HepG2 (cell line): ENCODE data around the gene PFN2. TPM values are rescaled to one million over a fixed set of nuclear protein-coding genes. Genes with fewer than 3 reads are reported as not detected.

Source experiments
- FOXP1 ChIP-seq, 2 experiments: fragments of 450-650 bp in 1 of 2; IDR thresholded peaks; 2 replicates each; pipeline ENCODE4 v1.6.1; 2017 to 2018; ENCODE audit warnings: antibody characterized with exemption in 1 of 2
- MYC ChIP-seq: sonication (generic); formaldehyde crosslinking; IDR thresholded peaks from 2 replicates; pipeline ENCODE4 v1.9.0; 2021; ENCODE audit warnings: missing genetic modification reagents, borderline replicate concordance
- RCOR2 ChIP-seq: IDR thresholded peaks from 2 replicates; pipeline ENCODE4 v1.6.1; 2016; ENCODE audit warnings: missing biosample characterization, missing genetic modification reagents
- SIN3B ChIP-seq: fragments of 150-350 bp; IDR thresholded peaks from 2 replicates; pipeline ENCODE4 v1.6.1; 2014; ENCODE audit warnings: low read length
- SIX1 ChIP-seq: sonication (generic); formaldehyde crosslinking; IDR thresholded peaks from 2 replicates; pipeline ENCODE4 v1.4.0; 2020; ENCODE audit warnings: missing genetic modification reagents, borderline replicate concordance
- TEAD3 ChIP-seq: optimal IDR thresholded peaks from 2 replicates; pipeline ENCODE3; 2016; ENCODE audit warnings: borderline replicate concordance
- ZKSCAN1 ChIP-seq: fragments of 150-350 bp; IDR thresholded peaks from 2 replicates; pipeline ENCODE4 v1.6.1; 2014; ENCODE audit warnings: low read length
- ZNF451 ChIP-seq: sonication (generic); formaldehyde crosslinking; IDR thresholded peaks from 2 replicates; pipeline ENCODE4 v1.5.0; 2020; ENCODE audit warnings: mild to moderate bottlenecking, missing genetic modification reagents
- ZNF569 ChIP-seq: sonication (generic); formaldehyde crosslinking; IDR thresholded peaks from 2 replicates; pipeline ENCODE4 v1.5.0; 2020; ENCODE audit warnings: mild to moderate bottlenecking, missing genetic modification reagents, moderate library complexity, borderline replicate concordance
- ZNF672 ChIP-seq: sonication (generic); formaldehyde crosslinking; IDR thresholded peaks from 2 replicates; pipeline ENCODE4 v1.8.1; 2022; ENCODE audit warnings: missing genetic modification reagents
- ZNF776 ChIP-seq: sonication (generic); formaldehyde crosslinking; IDR thresholded peaks from 2 replicates; pipeline ENCODE4 v1.4.0; 2020; ENCODE audit warnings: mild to moderate bottlenecking, missing genetic modification reagents
- ZNF891 ChIP-seq: sonication (generic); formaldehyde crosslinking; IDR thresholded peaks from 2 replicates; pipeline ENCODE4 v1.5.0; 2020; ENCODE audit warnings: mild to moderate bottlenecking, missing genetic modification reagents
- polyA plus RNA-seq, 8 experiments: library from polyadenylated mRNA; depleted of rRNA in 3 of 8; stranded (reverse) in 7 of 8; unstranded in 1 of 8; fragments of >200 nt; fragmentation: Illumina TruSeq in 4 of 8; extraction: Trizol in 4 of 8; gene quantifications; 2 replicates each; pipeline versions ENCODE4 v1.2.1 to v1.2.3, GENCODE V29; 2011 to 2016; ENCODE audit warnings: low read depth in 4 of 8, missing spikeins in 1 of 8, mixed read lengths in 1 of 8; ENCODE audit not compliant: insufficient read depth in 1 of 8
- total RNA-seq, 5 experiments: library from RNA; depleted of rRNA; stranded (reverse); fragments of >200 nt; fragmentation: Illumina TruSeq; extraction: Trizol; gene quantifications; 2 replicates each; pipeline ENCODE4 v1.2.3, GENCODE V29; 2016; ENCODE audit warnings: low read depth in 1 of 5
- TF ChIP-seq, protein P1 (sequence below): sonication (generic); formaldehyde crosslinking; IDR thresholded peaks from 2 replicates; pipeline ENCODE4 v1.4.0; 2020; ENCODE audit warnings: missing genetic modification reagents, mild to moderate bottlenecking, borderline replicate concordance
- TF ChIP-seq, protein P2 (sequence below): sonication (generic); formaldehyde crosslinking; IDR thresholded peaks from 2 replicates; pipeline ENCODE4 v1.4.0; 2020; ENCODE audit warnings: missing genetic modification reagents
- TF ChIP-seq, protein P3 (sequence below): sonication (generic); formaldehyde crosslinking; conservative IDR thresholded peaks from 2 replicates; pipeline ENCODE4 v1.8.0; 2022; ENCODE audit warnings: mild to moderate bottlenecking, moderate library complexity, missing genetic modification reagents
- TF ChIP-seq, protein P4 (sequence below): sonication (generic); formaldehyde crosslinking; IDR thresholded peaks from 2 replicates; pipeline ENCODE4 v1.5.0; 2020; ENCODE audit warnings: mild to moderate bottlenecking, low read depth, missing genetic modification reagents, borderline replicate concordance

The PFN2 gene
- total and polyA plus RNA-seq, 2 of the 13 experiments (the other 11 are each of a cell fraction or from before 2014, with no cell fraction given), result 57.3 to 150 TPM

DNA sequence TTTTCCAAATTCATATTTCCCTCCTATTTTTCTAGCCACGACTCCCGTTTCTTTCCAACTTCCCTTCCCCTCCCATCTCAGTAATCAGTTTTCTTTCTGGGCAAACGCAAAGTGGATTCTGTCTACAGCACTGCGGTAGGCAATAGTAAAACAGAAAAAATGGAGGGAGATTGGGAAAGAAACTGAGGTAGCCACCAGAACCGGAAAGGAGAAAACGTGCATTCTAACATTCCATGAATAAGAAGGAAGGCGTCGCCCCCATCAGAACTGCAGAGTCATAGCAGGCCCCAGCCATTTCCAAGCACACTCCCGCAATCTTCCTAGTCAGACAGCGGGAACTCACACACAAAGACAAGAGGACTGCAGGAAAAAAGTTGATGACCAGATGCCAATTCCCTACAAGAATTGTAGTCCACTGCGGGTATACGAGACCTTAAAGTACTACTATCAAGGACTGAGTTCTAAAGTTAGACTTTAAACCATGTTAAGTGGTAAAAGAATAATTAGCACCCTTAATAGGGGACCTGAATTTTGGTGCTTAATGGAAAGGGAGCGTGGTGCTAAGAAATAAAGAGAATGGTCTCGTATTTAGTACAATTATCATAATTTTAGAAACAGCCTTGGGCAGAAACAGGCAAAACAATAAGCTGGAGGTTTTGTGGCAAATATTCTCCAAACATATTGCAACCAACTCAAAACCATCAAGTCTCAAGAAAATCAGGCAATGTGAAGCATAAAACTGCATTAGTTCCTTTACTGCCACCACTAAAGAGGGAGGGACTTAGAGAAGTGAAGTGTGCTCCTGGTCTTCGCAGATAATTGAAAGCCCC lies 1.4 kb downstream of the PFN2 start (continued):
- TF ChIP-seq, protein P1, sequence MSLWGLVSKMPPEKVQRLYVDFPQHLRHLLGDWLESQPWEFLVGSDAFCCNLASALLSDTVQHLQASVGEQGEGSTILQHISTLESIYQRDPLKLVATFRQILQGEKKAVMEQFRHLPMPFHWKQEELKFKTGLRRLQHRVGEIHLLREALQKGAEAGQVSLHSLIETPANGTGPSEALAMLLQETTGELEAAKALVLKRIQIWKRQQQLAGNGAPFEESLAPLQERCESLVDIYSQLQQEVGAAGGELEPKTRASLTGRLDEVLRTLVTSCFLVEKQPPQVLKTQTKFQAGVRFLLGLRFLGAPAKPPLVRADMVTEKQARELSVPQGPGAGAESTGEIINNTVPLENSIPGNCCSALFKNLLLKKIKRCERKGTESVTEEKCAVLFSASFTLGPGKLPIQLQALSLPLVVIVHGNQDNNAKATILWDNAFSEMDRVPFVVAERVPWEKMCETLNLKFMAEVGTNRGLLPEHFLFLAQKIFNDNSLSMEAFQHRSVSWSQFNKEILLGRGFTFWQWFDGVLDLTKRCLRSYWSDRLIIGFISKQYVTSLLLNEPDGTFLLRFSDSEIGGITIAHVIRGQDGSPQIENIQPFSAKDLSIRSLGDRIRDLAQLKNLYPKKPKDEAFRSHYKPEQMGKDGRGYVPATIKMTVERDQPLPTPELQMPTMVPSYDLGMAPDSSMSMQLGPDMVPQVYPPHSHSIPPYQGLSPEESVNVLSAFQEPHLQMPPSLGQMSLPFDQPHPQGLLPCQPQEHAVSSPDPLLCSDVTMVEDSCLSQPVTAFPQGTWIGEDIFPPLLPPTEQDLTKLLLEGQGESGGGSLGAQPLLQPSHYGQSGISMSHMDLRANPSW (CRISPR knock-in tag), result no peak
- TF ChIP-seq MYC (CRISPR knock-in tag) (no peak), SIX1 (CRISPR knock-in tag) (no peak), RCOR2 (CRISPR knock-in tag) (no peak), FOXP1 (IDR thresholded peaks at IDR 0.05) (no peak), FOXP1 (CRISPR knock-in tag; IDR thresholded peaks at IDR 0.05) (no peak), ZNF569 (CRISPR knock-in tag) (no peak), TEAD3 (peak; percentile 69), ZNF776 (CRISPR knock-in tag) (no peak), ZNF672 (CRISPR knock-in tag) (no peak), ZNF451 (CRISPR knock-in tag) (no peak), ZNF891 (no peak), ZKSCAN1 (no peak), SIN3B (peak; percentile 65; the same call in 1 of the 2 replicates)
- TF ChIP-seq, protein P2, sequence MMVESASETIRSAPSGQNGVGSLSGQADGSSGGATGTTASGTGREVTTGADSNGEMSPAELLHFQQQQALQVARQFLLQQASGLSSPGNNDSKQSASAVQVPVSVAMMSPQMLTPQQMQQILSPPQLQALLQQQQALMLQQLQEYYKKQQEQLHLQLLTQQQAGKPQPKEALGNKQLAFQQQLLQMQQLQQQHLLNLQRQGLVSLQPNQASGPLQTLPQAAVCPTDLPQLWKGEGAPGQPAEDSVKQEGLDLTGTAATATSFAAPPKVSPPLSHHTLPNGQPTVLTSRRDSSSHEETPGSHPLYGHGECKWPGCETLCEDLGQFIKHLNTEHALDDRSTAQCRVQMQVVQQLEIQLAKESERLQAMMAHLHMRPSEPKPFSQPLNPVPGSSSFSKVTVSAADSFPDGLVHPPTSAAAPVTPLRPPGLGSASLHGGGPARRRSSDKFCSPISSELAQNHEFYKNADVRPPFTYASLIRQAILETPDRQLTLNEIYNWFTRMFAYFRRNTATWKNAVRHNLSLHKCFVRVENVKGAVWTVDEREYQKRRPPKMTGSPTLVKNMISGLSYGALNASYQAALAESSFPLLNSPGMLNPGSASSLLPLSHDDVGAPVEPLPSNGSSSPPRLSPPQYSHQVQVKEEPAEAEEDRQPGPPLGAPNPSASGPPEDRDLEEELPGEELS (CRISPR knock-in tag), result no peak
- TF ChIP-seq, protein P3, sequence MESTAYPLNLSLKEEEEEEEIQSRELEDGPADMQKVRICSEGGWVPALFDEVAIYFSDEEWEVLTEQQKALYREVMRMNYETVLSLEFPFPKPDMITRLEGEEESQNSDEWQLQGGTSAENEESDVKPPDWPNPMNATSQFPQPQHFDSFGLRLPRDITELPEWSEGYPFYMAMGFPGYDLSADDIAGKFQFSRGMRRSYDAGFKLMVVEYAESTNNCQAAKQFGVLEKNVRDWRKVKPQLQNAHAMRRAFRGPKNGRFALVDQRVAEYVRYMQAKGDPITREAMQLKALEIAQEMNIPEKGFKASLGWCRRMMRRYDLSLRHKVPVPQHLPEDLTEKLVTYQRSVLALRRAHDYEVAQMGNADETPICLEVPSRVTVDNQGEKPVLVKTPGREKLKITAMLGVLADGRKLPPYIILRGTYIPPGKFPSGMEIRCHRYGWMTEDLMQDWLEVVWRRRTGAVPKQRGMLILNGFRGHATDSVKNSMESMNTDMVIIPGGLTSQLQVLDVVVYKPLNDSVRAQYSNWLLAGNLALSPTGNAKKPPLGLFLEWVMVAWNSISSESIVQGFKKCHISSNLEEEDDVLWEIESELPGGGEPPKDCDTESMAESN, result no peak
- TF ChIP-seq, protein P4, sequence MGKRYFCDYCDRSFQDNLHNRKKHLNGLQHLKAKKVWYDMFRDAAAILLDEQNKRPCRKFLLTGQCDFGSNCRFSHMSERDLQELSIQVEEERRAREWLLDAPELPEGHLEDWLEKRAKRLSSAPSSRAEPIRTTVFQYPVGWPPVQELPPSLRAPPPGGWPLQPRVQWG (CRISPR knock-in tag), result no peak
